Tibial nerve (tissue), 4 donors: ENCODE results near the gene CHIC2. TPM values are rescaled to one million over a fixed set of nuclear protein-coding genes. Genes with fewer than 3 reads are reported as not detected.

ENCODE experiments used
- DNase-seq, 2 donors: peaks; one replicate each; pipeline ENCODE4 v3.0.0-alpha.2; 2019; ENCODE audit warnings: low spot score in 2 of 2
- H3K27ac ChIP-seq, 4 donors: fragments of 200-600 bp; sonication (generic) in 3 of 4; one replicate each; pipeline ENCODE4 v1.5.1; 2017 to 2019; ENCODE audit warnings: mild to moderate bottlenecking in 1 of 4
- H3K27me3 ChIP-seq, 2 donors: fragments of 200-600 bp; sonication (generic) in 1 of 2; one replicate each; pipeline versions ENCODE4 v1.5.1 to v1.6.0; 2017 to 2019
- H3K36me3 ChIP-seq, 3 donors: fragments of 200-600 bp; sonication (generic); one replicate each; pipeline ENCODE4 v1.5.1; 2018 to 2019
- H3K4me1 ChIP-seq, 4 donors: fragments of 200-600 bp; sonication (generic) in 3 of 4; one replicate each; pipeline ENCODE4 v1.5.1; 2017 to 2019
- H3K4me3 ChIP-seq, 4 donors: fragments of 200-600 bp; sonication (generic) in 3 of 4; one replicate each; pipeline ENCODE4 v1.5.1; 2017 to 2019; ENCODE audit warnings: mild to moderate bottlenecking in 1 of 4, moderate library complexity in 1 of 4
- H3K9me3 ChIP-seq, 4 donors: fragments of 200-600 bp; sonication (generic) in 3 of 4; one replicate each; pipeline ENCODE4 v1.5.1; 2017 to 2019
- EP300 ChIP-seq, 2 donors: sonication (generic); formaldehyde crosslinking; IDR thresholded peaks; one replicate each; pipeline ENCODE4 v1.6.1; 2017; ENCODE audit warnings: antibody characterized with exemption in 2 of 2, mild to moderate bottlenecking in 1 of 2
- POLR2A ChIP-seq, 2 donors: fragments of 450-650 bp; IDR thresholded peaks; one replicate each; pipeline ENCODE4 v1.6.1; 2017; ENCODE audit warnings: antibody characterized with exemption in 2 of 2, mild to moderate bottlenecking in 2 of 2, moderate library complexity in 2 of 2
- WGBS, 2 donors: methylation state at CpG; one replicate each; pipeline ENCODE4 v1.1.5; 2018; 5-methylcytosine and 5-hydroxymethylcytosine counted together
- total RNA-seq, 4 donors: library from RNA; depleted of rRNA; stranded (reverse); fragments of >200 nt; gene quantifications; one replicate each; pipeline ENCODE4 v1.1.0, GENCODE V29; 2016
- TF ChIP-seq, protein P1 (sequence below), 5 experiments: fragments of 200-600 bp in 3 of 5; fragments of 450-650 bp in 2 of 5; sonication (generic) in 3 of 5; IDR thresholded peaks; one replicate each; pipeline ENCODE4 v1.5.1; 2016 to 2019; ENCODE audit warnings: antibody characterized with exemption in 5 of 5, mild to moderate bottlenecking in 3 of 5, moderate library complexity in 2 of 5

The CHIC2 gene
- total RNA-seq, 4 donors from 2014 or later: 51.1 to 84.6 (median 60.6) TPM

DNA sequence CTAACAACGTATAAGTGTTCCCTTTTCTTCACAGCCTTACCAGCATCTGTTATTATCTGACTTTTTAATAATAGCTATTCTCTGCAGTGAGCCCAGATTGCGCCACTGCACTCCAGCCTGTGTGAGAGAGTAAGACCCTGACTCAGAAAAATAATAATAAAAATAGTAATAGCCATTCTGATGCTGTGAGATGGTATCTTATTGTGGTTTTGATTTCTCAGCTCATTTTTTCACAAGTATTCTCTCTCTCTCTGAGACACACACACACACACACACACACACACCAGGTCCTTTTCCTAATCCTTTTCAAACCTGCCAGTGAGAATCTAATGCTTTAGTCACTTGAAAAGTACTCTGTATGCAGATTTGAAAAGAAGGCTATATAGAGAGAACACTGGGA is 89.8 kb downstream of the CHIC2 start:
- Histone ChIP-seq H3K4me1 (no peaks in the 10 kb centered on the region), H3K27me3 (no peaks in the 10 kb centered on the region), H3K27ac (no peak overlapping the region), H3K4me3 (no peak overlapping the region), H3K9me3 (peaks cover 0 to 2% (median 0%) of the 10 kb centered on the region in 4 donors), H3K36me3 (no peaks in the 10 kb centered on the region)
- TF ChIP-seq, protein P1, sequence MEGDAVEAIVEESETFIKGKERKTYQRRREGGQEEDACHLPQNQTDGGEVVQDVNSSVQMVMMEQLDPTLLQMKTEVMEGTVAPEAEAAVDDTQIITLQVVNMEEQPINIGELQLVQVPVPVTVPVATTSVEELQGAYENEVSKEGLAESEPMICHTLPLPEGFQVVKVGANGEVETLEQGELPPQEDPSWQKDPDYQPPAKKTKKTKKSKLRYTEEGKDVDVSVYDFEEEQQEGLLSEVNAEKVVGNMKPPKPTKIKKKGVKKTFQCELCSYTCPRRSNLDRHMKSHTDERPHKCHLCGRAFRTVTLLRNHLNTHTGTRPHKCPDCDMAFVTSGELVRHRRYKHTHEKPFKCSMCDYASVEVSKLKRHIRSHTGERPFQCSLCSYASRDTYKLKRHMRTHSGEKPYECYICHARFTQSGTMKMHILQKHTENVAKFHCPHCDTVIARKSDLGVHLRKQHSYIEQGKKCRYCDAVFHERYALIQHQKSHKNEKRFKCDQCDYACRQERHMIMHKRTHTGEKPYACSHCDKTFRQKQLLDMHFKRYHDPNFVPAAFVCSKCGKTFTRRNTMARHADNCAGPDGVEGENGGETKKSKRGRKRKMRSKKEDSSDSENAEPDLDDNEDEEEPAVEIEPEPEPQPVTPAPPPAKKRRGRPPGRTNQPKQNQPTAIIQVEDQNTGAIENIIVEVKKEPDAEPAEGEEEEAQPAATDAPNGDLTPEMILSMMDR (IDR thresholded peaks at IDR 0.05): no peak
- no peak for TF ChIP-seq POLR2A (IDR thresholded peaks at IDR 0.05)
- TF ChIP-seq EP300 (IDR thresholded peaks at IDR 0.05): no peak
- DNase-seq: no peak
- WGBS, 2 donors: 92 to 98% methylated on average over 2 of the region's 2 CpGs

DNA sequence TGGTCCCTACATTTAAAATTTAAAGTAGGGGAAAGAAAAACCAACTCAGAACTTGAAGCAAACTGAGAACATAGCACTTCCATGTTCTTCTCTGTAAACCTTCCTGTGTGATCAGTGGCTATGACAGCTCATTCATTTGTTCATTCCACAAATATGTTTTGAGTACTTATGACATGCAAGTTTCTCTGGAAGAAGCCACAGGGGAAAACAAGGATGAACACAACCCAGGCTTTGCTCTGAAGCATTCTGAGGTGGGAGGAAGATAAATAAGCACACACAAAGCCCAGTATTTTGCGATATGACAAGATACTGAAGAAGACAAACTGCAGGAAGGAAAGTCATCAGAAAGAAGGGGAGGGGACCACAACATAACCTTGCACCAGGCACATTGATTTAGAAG is 96.4 kb downstream of the CHIC2 start:
- TF ChIP-seq POLR2A (IDR thresholded peaks at IDR 0.05): no peak
- no peaks in the 10 kb centered on the region for H3K9me3 ChIP-seq
- WGBS, 2 donors: 71 to 89% methylated on average over 1 of the region's 1 CpG
- DNase-seq: no peak
- H3K27ac ChIP-seq: no peak overlapping the region
- no peak overlapping the region for H3K4me3 ChIP-seq
- H3K4me1 ChIP-seq: no peaks in the 10 kb centered on the region
- H3K27me3 ChIP-seq: no peaks in the 10 kb centered on the region
- H3K36me3 ChIP-seq: no peaks in the 10 kb centered on the region

DNA sequence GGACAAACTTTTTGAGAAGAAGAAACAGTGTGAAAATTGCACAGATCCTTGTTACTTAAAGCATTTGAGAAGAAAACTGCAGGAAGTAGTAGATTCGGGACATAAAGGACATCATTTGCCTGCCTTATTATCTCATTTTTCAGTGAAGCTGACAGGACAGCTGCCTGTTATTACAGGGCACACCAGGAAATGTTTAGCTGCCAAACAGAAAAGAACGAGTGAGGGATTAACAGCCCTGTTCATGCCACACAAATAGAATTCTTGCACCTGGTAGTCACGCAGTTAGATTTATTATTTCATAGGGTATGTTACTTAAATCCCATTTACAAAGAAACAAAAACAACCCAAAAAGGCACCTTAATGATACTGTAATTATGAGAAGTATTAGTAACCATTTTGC is 100.6 kb downstream of the CHIC2 start:
- TF ChIP-seq POLR2A (IDR thresholded peaks at IDR 0.05) (no peak), EP300 (IDR thresholded peaks at IDR 0.05) (no peak)
- TF ChIP-seq, protein P1 (IDR thresholded peaks at IDR 0.05): no peak
- Histone ChIP-seq H3K9me3 (no peaks in the 10 kb centered on the region), H3K4me3 (no peak overlapping the region), H3K27ac (no peak overlapping the region), H3K27me3 (no peaks in the 10 kb centered on the region), H3K36me3 (no peaks in the 10 kb centered on the region), H3K4me1 (peaks cover 0 to 4% (median 0%) of the 10 kb centered on the region in 4 donors)
- WGBS, 2 donors: 63 to 70% methylated on average over 3 of the region's 3 CpGs
- no peak for DNase-seq

DNA sequence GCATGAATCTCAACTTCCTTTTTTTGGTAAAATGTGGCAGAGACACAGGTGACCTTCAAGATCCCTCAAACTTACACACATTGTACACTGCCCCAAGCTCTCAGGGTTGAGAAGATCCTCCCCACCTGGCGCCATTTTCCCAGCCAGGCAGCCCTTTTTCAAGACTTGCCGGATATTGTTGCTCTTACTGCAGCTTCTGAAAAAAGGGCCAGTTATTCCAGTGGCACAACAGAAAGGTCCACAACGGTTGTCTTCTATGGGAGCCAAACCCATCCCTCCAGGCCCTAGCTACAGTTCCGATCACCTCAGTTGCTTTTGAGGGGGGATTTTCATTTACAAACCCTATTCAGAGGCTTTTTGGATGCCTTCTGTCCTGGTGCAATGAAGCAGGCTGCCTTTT is 101.1 kb downstream of the CHIC2 start:
- H3K9me3 ChIP-seq: no peaks in the 10 kb centered on the region
- H3K4me1 ChIP-seq: peaks cover 0 to 4% (median 0%) of the 10 kb centered on the region in 4 donors
- H3K27ac ChIP-seq: no peak overlapping the region
- no peaks in the 10 kb centered on the region for H3K36me3 ChIP-seq
- DNase-seq: peak in 1 of 2 donors; percentile 1
- 77 to 83% methylated on average over 4 of the region's 4 CpGs for WGBS, 2 donors
- H3K27me3 ChIP-seq: no peaks in the 10 kb centered on the region
- H3K4me3 ChIP-seq: no peak overlapping the region
- no peak for TF ChIP-seq EP300 (IDR thresholded peaks at IDR 0.05)
- TF ChIP-seq, protein P1 (IDR thresholded peaks at IDR 0.05): no peak
- no peak for TF ChIP-seq POLR2A (IDR thresholded peaks at IDR 0.05)

DNA sequence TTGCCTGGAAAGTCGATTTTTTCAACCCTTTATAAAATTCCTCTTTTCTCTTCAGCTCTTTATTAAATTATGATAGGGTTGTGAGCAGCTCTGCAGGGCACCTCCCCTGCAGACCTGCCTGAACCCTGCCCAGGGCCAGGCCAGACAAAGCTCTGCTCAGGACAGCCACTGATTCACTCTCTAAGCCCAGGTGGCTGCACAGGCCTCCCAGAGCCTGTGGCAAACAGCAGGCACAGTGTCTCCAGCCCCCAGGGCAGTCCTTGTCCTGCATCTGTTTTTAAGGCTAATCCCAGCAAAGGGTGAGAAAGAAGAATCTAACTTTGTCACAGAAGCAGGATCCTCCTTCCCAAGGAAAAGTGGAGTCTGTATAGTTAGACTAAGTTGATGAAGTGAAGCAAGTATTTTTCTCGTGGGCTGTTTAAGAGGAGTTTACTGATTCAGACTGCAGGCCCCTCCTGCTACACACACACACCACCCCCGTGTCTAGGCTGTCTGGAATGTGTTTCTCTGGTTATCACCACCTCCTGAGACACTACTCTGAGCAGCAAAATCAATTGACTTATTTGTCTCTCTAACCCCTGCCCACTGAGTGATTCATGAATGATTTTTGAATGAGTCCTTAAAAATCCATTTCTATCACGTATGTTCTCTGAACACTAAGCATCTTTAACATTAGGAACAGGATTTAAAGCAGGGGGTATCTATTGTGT is 101.7 kb downstream of the CHIC2 start:
- H3K36me3 ChIP-seq: no peaks in the 10 kb centered on the region
- no peak overlapping the region for H3K27ac ChIP-seq
- H3K9me3 ChIP-seq: no peaks in the 10 kb centered on the region
- H3K4me1 ChIP-seq: peaks cover 0 to 4% (median 0%) of the 10 kb centered on the region in 4 donors
- no peaks in the 10 kb centered on the region for H3K27me3 ChIP-seq
- no peak overlapping the region for H3K4me3 ChIP-seq
- no peak for TF ChIP-seq POLR2A (IDR thresholded peaks at IDR 0.05)
- DNase-seq: peak in 1 of 2 donors; percentile 3
- 43% methylated on average over 4 of the region's 4 CpGs for WGBS, 2 donors

DNA sequence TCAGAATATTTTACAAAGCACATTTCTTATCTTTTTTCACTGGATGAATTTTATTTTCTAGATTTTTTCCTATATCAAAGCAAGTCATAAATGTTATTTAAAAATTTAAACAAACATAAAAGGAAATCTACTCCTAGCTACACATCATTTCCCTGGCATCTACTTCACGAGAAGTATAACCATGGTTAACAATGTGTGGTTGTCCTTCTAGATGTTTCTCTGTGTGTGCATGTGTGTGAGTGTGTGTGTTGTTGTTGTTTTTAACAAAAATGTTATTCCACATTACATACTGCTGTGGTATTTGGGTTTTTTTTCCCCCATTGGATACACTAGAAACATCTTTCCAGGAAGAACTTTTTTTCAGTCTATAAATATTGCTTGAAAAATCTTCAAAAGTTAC is 103.1 kb downstream of the CHIC2 start:
- Histone ChIP-seq H3K27ac (no peak overlapping the region), H3K27me3 (no peaks in the 10 kb centered on the region), H3K36me3 (no peaks in the 10 kb centered on the region), H3K4me3 (no peak overlapping the region), H3K9me3 (no peaks in the 10 kb centered on the region), H3K4me1 (peaks cover 0 to 4% (median 0%) of the 10 kb centered on the region in 4 donors)
- 58 to 60% methylated on average over 1 of the region's 1 CpG for WGBS, 2 donors
- TF ChIP-seq POLR2A (IDR thresholded peaks at IDR 0.05) (no peak), EP300 (IDR thresholded peaks at IDR 0.05) (no peak)
- TF ChIP-seq, protein P1 (IDR thresholded peaks at IDR 0.05): no peak
- DNase-seq: no peak
